GM12875 (cell line): ENCODE data around the gene ZRANB3.

Experiments
- H3K4me3 ChIP-seq: one replicate; pipeline ENCODE4 v1.5.1; 2011; ENCODE audit warnings: low read depth, low read length, control low read depth
- CTCF ChIP-seq: IDR thresholded peaks from 2 replicates; pipeline ENCODE4 v1.5.1; 2011; ENCODE audit warnings: low read depth, mild to moderate bottlenecking, control low read depth, inconsistent platforms, low read length, moderate library complexity, borderline replicate concordance; ENCODE audit not compliant: insufficient read depth

Gene ZRANB3

GRCh38 chr2:135271006-135271405 lies 260.0 kb downstream of the ZRANB3 start:
- H3K4me3 ChIP-seq: no peak overlapping the region
- TF ChIP-seq CTCF: no peak

GRCh38 chr2:135265960-135266490 lies 265.0 kb downstream of the ZRANB3 start:
- no peak overlapping the region for H3K4me3 ChIP-seq
- TF ChIP-seq CTCF: no peak

- H3K4me3 ChIP-seq: no peak overlapping the region
Measured at GRCh38 chr2:135259123-135259522, 271.9 kb downstream of the ZRANB3 start.

GRCh38 chr2:135258193-135258592 lies 272.8 kb downstream of the ZRANB3 start:
- no peak for TF ChIP-seq CTCF

More at GRCh38 chr2:135259123-135259522, 271.9 kb downstream of the ZRANB3 start:
- TF ChIP-seq CTCF: no peak

GRCh38 chr2:135257383-135258090 lies 273.5 kb downstream of the ZRANB3 start:
- H3K4me3 ChIP-seq: no peak overlapping the region
- TF ChIP-seq CTCF: no peak

More at GRCh38 chr2:135258193-135258592, 272.8 kb downstream of the ZRANB3 start:
- no peak overlapping the region for H3K4me3 ChIP-seq

GRCh38 chr2:135256531-135257260 lies 274.3 kb downstream of the ZRANB3 start:
- TF ChIP-seq CTCF: no peak
- no peak overlapping the region for H3K4me3 ChIP-seq
